Neural progenitor cell (in vitro differentiated cells): ENCODE results near the gene CP.

Source experiments
- CTCF ChIP-seq: fragments of 200-600 bp; sonication (generic); IDR thresholded peaks from 2 replicates; pipeline ENCODE4 v1.5.1; 2017; ENCODE audit warnings: antibody characterized with exemption, mild to moderate bottlenecking
- EZH2 ChIP-seq: fragments of 200-600 bp; sonication (generic); IDR thresholded peaks from 2 replicates; pipeline ENCODE4 v1.6.1; 2017; ENCODE audit warnings: antibody characterized with exemption, mild to moderate bottlenecking, moderate library complexity
- EZH2phosphoT487 ChIP-seq: fragments of 200-600 bp; sonication (generic); IDR thresholded peaks from 2 replicates; pipeline ENCODE4 v1.6.1; 2017; ENCODE audit warnings: antibody characterized with exemption

DNA sequence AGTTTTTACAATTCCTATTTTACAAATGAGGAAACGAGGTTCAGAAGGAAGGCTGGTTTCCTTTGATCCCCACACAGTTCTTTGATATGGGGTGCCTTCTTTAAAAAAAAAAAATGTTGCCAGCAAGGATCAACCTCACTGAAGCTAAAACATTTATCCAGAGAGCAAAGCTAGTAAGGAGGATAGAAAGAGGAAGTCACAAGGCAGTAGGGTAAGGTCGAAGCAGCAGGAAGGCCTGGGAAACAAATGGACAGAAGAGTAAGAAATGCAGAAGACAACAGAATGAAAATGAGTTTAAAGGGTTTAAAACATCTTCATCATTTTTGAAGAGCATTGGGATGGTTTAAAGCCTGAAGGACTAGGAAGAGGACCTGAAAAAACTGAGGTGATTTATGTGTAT, 30.6 kb upstream of the CP start:
- TF ChIP-seq CTCF (no peak), EZH2 (no peak), EZH2phosphoT487 (no peak)
